Activated CD4-positive, alpha-beta T cell treated with anti-CD3 and anti-CD28 coated beads, Interleukin-2, amount 50 U/mL, for 4 hours (primary cell): ENCODE results near the gene GARIN3.

Source experiments
- DNase-seq, 2 experiments: peaks; one replicate each; pipeline ENCODE4 v3.0.0-alpha.2; 2020

The GARIN3 gene

GRCh38 chr5:157184117-157184670 is 18.1 kb upstream of the GARIN3 start:
- DNase-seq: no peak

DNA sequence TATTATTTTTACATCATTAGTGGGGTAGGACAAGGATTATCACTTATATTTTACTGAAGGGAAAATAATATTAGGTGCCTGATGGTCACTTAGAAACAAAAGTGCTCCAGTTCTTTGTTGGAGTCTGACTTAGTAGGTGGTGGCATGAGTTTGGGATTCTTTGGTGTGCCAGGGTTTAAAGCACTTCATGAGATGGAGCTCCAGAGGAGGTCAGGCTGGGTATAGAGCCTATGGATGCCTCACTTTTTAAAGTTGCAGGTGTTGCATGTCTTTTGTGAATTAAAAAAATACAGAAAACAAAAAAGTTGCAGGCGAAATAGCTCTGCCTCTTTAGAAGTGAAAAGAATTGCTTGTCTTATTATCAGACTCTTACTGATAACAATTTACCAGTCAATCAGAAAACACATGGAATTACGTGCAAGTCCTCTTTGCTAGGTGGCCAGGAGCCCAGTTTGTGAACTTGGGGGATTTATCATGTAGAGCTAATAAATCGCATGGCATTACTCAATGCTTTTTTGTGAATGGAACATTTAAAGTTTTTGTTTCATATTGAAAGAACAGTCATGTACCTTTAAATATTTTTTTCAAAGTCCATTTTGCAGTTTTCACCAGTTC is 16.2 kb upstream of the GARIN3 start:
- DNase-seq: no peak

DNA sequence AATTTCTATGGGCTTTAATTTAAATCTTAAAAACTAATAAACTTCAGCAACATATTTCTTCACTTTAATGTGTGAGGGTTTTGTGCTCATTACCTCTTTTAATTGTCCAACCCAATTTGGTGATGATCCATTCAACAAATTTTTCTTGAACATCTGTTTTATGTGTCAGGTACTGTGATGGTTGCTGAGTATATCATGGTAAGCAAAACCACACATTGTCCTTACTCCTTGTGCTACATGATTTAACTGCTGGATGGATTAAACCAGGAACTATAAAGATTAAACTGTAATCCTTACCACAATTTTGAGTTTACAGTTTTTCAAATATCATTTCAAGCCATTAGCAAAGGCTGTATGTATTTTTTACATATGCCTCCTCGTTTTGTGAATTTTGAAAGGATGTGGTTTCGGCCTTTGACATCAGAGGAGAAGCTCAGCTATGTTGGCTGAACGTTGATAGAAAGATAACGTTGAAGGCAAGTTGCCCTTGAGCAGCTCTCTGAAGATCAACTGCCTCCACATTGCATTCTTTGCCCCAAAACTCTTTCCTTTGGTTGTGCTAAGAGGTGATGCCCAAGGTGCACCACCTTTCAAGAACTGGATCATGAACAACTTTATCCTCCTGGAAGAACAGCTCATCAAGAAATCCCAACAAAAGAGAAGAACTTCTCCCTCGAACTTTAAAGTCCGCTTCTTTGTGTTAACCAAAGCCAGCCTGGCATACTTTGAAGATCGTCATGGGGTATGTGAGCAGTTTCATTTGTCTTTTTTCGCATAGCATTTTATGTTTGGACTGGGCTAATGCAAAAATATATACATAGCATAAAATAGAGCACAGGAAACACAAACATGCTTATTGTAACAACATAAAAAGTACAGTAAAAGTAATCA is 14.6 kb upstream of the GARIN3 start, which contains the start of gene ITK:
ITK (plus strand) TSS at position 467 of the 891 bp plus-strand sequence; CDS start at position 605, 138 bp downstream.
- no peak for DNase-seq

- DNase-seq: no peak
These were observed 12.9 kb upstream of the GARIN3 start for GRCh38 chr5:157178966-157179365.

GRCh38 chr5:157177953-157178352 is 11.9 kb upstream of the GARIN3 start:
- no peak for DNase-seq

- no peak for DNase-seq
These were observed 9.1 kb upstream of the GARIN3 start for GRCh38 chr5:157175071-157175612.

- DNase-seq: peak; percentile 82 to 88
These were observed 6.3 kb upstream of the GARIN3 start for GRCh38 chr5:157172403-157172802.

DNA sequence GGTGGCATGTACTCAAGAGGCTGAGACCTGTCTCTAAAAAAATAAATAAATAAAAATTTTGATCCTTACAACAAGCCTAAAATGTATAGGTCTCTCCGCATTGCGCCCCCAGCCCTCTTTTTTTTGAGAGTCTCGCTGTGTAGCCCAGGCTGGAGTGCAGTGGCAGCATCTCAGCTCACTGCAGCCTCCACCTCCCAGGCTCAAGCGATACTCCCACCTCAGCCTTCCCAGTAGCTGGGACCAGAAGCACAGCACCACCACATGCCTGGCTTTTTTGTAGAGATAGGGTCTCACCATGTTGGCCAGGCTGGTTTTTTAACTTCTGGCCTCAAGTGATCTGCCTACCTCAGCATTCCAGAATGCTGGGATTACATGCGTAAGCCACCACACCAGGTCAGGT is 2.2 kb upstream of the GARIN3 start:
- no peak for DNase-seq

GRCh38 chr5:157167214-157167621 is 1.2 kb upstream of the GARIN3 start:
- no peak for DNase-seq

DNA sequence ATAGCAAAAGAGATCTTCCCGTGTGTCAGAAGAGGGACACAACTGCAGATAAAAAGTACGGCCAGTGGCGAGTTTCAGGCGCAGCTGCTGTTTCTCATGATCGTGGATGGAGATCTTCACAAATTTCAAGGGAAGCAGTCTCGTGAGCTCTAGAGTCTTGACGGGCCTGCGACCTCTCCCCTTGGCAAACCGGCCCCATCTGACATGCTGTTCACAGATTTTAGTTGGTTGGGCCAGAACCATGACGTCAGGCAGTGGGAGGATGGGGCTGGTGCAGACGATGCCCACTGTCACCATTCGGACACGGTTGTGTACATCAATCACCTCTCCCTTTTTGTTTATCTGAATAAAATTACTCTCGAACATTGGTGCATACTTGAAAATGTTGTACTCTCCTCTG is 396 bp downstream of the GARIN3 start:
- no peak for DNase-seq

DNA sequence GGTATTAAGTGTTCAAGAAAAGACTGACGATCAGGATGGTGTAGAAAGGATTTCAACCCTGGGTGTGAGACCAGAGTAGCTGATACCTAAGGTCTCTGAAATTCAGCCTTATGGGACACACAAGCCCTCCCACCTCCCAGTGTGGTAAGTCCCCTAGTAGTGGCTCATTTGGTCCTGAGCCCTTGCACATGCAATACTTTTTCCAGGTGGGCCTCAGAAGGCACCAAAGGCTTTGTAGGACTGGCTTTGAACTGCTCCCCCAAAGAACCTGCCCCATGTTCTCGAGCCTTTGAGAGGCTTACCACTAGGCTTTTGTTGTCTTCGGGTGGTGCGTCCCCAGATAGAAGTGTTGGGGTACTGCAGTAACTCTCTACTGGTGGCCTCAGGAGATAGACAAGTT is 803 bp downstream of the GARIN3 start:
- no peak for DNase-seq

DNA sequence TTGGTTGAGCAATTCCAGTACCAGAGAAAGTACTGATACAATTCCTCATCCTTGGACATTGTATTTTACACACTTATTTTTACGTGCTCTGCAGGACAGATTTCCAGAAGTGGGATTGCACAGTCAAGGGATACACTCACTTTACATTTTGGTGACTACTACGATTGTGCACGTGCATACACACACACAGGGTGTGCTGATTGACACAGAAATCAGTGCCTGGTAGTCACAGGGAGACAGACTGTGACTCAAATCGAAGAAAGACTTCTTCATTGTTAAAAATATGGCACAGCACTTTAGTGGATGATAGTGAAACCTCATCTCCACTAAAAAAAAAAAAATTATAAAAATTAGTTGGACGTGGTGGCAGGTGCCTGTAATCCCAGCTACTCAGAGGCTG is 1.5 kb downstream of the GARIN3 start:
- DNase-seq: no peak

DNA sequence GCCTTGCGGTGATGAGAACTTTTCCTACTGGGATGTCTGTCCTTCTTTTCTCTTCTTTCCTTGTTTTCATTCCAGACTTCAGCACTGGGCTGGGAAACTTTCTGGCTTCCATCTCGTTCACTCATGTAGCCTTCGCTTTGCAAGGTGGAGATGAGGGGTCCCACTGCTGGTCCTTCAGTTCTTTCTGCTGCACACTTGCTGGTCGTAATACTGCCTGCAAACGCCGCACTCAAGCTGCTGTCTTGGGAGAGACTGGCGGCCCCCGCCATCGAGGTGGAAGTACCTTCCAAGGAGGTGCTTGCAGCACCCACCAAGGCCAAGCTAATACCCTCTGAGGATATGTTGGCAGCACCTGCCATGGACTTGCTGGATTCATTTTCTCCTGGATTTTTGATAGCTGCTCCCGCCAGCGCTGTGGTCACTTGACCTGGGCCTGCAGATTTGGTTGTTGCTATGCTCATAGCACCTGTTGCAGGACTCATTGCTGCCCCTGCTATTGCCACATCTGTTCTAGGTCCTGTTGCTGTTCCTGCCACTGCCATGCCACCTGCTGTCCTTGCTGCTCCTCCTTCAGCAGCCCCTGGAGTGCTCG is 3.0 kb downstream of the GARIN3 start:
- DNase-seq: no peak

- no peak for DNase-seq
These were observed 4.1 kb downstream of the GARIN3 start for GRCh38 chr5:157161996-157162395.

GRCh38 chr5:157160001-157160400 is 6.1 kb downstream of the GARIN3 start:
- peak; percentile 41 to 47 for DNase-seq

DNA sequence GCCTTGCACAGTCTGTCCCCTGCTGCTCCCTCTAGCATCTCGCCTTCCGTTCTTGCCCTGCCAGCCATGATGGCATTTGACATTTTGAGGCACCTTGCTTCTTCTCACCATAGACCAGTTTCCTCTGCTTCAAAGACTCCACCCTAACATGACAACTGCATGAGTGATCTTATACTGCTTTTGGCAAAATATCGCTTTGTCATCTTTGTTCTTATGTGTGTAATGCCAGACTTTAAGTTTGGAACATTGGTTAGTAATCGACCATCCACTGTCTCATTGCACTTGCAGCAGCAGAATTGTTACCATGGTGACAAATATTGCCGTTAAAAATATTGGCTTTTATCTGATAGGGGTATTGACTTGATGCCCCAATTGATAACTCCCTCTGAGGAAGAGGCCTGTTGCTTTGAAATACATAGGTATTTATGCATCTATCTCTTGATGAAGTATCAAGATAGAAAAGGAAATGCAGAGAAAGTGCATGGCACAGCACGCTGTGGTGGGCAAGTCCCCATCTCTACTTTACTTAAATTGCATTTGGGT is 6.8 kb downstream of the GARIN3 start:
- peak in 1 of 2 experiments; percentile 37 for DNase-seq

DNA sequence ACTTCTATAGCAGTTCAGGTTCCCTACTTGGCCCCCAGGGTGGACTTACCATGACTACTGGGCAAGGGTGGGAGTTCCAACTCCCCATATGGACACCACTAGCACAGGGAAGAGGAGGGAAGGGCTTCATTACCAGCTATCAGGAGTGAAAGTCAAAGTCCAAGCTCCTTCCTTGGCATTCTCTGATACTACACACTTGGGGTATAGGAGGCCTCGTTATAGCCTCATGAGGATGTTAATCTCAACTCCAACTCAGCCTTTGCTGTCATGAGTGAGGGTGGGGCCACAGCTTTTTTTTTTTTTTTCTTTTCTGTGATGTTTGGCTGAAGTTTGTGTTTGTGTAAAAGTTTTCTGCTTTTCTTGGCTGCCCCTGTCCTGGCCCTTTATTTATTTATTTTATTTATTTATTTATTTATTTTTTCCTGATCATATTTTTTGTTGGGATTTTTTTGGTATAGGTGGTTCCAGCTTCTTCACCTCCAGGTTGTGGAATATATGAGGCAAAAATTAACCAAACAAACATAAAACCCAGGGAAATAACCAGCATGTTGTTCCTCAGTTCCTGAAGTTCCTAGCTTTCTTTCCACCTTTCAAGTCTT is 8.7 kb downstream of the GARIN3 start:
- DNase-seq: no peak

GRCh38 chr5:157155297-157155696 is 10.8 kb downstream of the GARIN3 start:
- no peak for DNase-seq

DNA sequence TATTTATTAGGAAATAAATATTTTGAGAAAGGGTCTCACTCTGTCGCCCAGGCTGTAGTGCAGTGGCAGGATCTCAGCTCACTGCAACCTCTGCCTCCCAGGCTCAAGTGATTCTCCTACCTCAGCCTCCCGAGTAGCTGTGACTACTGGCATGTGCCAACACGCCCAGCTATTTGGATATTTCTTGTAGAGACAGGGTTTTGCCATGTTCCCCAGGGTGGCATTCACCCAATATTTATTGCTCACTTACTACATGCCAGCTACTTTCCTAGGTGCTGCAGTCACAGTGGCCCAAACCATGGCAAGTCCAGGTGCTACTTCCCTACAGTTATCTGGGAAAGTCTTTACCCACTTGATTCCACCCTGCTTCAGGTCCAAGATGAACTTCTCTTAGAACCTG is 15.1 kb downstream of the GARIN3 start:
- no peak for DNase-seq

DNA sequence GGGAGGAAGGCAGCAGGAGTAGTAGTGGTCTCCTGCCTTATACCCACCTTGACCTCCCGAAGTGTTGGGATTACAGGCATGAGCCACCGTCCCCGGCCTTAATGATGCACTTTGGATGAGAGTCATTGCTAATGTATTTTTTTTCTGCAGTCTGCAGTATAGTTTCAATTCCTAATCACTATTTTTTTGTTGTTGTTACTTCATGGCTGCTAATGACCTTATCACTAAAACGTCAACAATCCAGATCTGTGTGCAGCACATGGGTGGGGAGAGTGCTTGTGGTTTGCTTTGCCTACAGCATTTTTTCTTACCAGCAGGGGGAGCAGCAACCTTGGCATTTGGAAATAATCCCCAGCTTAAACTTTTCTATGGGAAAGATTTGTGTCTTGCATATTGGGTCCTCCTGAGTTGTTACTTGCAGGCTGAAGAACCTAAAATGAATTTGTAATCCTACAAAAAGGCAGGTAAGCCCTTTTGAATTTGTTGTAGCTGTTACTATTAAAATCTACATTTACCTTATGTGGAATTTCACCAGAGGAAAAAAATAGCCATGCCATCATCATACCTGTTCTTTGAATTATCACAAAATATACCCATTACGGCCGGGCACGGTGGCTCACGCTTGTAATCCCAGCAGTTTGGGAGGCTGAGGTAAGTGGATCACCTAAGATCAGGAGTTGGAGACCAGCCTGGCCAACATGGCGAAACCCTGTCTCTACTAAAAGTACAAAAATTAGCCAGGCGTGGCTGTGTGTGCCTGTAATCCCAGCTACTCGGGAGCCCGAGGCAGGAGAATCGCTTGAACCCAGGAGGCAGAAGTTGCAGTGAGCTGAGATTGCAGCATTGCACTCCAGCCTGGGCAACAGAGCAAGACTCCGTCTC is 17.1 kb downstream of the GARIN3 start:
- DNase-seq: peak; percentile 80
